HG03442 (cell line): ENCODE data around the gene SPIN2B.

ENCODE experiments used
- ATAC-seq: cut with Tn5 transposase; IDR thresholded peaks from one replicate; pipeline ENCODE4 v1.9.1; 2021; ENCODE audit warnings: mild to moderate bottlenecking, moderate library complexity; ENCODE audit not compliant: unreplicated experiment

Gene SPIN2B

DNA sequence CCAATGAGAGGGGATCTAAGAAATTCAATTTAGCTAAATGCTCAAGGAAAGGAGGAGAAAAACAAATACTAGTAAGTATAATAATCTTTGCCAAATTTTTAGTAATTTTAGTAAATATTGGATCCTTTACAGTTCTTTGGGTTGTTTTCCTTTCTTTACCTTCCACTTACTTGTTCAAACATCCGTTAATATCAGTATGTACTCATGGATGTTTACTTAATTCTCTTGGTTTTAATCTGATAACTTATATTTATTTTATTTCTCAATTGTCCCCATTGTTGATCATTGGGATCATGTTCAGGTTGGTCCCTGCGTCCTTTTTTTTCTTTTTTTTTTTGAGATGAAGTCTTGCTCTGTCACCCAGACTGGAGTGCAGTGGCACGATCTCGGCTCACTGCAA is 46.9 kb downstream of the SPIN2B start:
- ATAC-seq = no peak

DNA sequence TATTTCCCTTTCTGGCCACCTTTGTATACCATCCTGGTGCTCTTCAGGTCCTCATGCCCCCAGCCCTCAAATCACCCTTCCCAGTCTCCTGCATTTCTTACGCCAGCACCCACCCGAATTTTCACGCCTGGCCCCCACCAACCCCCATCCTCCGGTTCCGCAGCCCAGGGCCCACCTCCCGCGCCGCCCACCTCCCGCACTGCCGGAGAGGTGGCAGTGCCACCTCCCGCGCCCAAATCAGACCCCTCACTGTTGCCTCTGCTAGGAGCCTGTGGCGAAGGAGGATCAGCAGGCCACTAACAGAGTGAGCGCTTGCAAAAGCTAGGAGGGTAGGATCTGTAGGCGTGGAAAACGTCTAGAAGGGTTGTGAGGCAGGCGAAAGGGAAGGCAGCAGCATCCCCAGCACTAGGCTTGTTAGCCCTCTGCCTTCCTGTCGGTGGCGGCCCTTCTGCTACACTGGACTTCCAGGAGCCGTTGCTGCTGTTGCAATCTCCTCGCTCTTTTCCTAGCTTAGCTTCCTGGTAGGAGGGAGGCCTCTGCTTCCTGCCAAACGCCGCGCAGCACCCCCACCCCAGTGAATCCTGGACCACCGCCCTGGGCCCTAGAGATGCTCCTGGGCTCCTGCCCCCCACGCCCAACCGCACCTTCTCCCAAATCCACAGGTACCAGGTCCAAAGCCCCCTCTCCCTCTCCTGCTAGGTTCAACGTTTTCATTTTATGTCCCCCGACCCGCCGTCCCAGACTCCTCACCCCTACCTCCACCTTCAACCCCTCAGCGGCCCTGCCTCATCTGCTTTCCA is 51.0 kb downstream of the SPIN2B start:
- no peak for ATAC-seq
